ENCODE results near the gene LIPE. TPM values are rescaled to one million over a fixed set of nuclear protein-coding genes. Genes with fewer than 3 reads are reported as not detected.

Gene LIPE
- total RNA-seq, 1 experiment from 2014 or later: 10.2 TPM

DNA sequence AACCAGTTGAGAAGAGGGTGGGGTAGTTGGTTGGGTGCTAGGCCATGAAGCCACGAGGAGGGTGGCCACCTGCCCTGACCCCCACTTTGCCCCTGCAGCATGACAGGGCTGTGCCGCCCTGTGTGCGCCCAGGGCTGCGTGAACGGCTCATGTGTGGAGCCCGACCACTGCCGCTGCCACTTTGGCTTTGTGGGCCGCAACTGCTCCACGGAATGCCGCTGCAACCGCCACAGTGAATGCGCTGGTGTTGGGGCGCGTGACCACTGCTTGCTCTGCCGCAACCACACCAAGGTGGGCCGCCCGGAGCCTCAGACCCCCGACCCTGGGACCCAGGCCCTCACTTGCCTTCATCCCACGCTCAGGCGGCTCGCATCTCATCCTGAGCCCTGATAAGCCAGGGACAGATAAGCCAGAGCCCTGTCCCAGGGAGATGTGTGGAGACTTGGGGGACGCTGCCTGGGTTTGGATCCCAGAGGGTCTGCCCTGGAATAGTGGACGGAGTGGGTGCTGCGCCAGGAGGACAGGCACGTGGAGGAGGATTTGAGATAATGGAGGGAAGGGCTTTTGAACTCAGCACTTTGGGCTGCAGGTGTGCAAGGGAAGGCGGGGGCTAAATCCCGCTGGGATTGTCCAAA lies 57.6 kb downstream of the LIPE start:
- H3K9me3 Mint-ChIP-seq: peaks cover 5% of the 10 kb centered on the region; the same call in 1 of the 2 replicates
- POLR2A ChIA-PET: interaction anchor here (0.8 to 1.5 kb wide), 2 partner anchors 66 to 261 kb away, joined by 3 to 7 read pairs; no protein-coding TSS in a partner anchor
- peak; percentile 7 for ATAC-seq
- TF ChIP-seq TP53 (CRISPR knock-in tag; IDR thresholded peaks at IDR 0.05): peak; percentile 42; the same call in 1 of the 2 replicates
- TF ChIP-seq FOXP1 (CRISPR knock-in tag; IDR thresholded peaks at IDR 0.05; ENCODE audit: borderline replicate concordance): no peak
- TF ChIP-seq ZNF416 (CRISPR knock-in tag; IDR thresholded peaks at IDR 0.05): no peak
- no peak for TF ChIP-seq SOX15 (CRISPR knock-in tag; IDR thresholded peaks at IDR 0.05)
- TF ChIP-seq, protein P1, sequence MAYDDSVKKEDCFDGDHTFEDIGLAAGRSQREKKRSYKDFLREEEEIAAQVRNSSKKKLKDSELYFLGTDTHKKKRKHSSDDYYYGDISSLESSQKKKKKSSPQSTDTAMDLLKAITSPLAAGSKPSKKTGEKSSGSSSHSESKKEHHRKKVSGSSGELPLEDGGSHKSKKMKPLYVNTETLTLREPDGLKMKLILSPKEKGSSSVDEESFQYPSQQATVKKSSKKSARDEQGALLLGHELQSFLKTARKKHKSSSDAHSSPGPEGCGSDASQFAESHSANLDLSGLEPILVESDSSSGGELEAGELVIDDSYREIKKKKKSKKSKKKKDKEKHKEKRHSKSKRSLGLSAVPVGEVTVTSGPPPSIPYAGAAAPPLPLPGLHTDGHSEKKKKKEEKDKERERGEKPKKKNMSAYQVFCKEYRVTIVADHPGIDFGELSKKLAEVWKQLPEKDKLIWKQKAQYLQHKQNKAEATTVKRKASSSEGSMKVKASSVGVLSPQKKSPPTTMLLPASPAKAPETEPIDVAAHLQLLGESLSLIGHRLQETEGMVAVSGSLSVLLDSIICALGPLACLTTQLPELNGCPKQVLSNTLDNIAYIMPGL (CRISPR knock-in tag; IDR thresholded peaks at IDR 0.05): 0 out of 2 replicates have a peak, but pooled peaks have one; percentile 32
- TF ChIP-seq NR3C1 (CRISPR knock-in tag; conservative IDR thresholded peaks at IDR 0.05; ENCODE audit: low read depth): 0 out of 2 replicates have a peak, but pooled peaks have one; percentile 83
- TF ChIP-seq, protein P2, sequence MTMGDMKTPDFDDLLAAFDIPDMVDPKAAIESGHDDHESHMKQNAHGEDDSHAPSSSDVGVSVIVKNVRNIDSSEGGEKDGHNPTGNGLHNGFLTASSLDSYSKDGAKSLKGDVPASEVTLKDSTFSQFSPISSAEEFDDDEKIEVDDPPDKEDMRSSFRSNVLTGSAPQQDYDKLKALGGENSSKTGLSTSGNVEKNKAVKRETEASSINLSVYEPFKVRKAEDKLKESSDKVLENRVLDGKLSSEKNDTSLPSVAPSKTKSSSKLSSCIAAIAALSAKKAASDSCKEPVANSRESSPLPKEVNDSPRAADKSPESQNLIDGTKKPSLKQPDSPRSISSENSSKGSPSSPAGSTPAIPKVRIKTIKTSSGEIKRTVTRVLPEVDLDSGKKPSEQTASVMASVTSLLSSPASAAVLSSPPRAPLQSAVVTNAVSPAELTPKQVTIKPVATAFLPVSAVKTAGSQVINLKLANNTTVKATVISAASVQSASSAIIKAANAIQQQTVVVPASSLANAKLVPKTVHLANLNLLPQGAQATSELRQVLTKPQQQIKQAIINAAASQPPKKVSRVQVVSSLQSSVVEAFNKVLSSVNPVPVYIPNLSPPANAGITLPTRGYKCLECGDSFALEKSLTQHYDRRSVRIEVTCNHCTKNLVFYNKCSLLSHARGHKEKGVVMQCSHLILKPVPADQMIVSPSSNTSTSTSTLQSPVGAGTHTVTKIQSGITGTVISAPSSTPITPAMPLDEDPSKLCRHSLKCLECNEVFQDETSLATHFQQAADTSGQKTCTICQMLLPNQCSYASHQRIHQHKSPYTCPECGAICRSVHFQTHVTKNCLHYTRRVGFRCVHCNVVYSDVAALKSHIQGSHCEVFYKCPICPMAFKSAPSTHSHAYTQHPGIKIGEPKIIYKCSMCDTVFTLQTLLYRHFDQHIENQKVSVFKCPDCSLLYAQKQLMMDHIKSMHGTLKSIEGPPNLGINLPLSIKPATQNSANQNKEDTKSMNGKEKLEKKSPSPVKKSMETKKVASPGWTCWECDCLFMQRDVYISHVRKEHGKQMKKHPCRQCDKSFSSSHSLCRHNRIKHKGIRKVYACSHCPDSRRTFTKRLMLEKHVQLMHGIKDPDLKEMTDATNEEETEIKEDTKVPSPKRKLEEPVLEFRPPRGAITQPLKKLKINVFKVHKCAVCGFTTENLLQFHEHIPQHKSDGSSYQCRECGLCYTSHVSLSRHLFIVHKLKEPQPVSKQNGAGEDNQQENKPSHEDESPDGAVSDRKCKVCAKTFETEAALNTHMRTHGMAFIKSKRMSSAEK (CRISPR knock-in tag; IDR thresholded peaks at IDR 0.05; ENCODE audit: borderline replicate concordance): 0 out of 2 replicates have a peak, but pooled peaks have one; percentile 17
- no peak for TF ChIP-seq GABPB1 (CRISPR knock-in tag; IDR thresholded peaks at IDR 0.05)
- peak; percentile 80; the same call in 1 of the 2 replicates for TF ChIP-seq ZNF138 (CRISPR knock-in tag; conservative IDR thresholded peaks at IDR 0.05)
- TF ChIP-seq, protein P3, sequence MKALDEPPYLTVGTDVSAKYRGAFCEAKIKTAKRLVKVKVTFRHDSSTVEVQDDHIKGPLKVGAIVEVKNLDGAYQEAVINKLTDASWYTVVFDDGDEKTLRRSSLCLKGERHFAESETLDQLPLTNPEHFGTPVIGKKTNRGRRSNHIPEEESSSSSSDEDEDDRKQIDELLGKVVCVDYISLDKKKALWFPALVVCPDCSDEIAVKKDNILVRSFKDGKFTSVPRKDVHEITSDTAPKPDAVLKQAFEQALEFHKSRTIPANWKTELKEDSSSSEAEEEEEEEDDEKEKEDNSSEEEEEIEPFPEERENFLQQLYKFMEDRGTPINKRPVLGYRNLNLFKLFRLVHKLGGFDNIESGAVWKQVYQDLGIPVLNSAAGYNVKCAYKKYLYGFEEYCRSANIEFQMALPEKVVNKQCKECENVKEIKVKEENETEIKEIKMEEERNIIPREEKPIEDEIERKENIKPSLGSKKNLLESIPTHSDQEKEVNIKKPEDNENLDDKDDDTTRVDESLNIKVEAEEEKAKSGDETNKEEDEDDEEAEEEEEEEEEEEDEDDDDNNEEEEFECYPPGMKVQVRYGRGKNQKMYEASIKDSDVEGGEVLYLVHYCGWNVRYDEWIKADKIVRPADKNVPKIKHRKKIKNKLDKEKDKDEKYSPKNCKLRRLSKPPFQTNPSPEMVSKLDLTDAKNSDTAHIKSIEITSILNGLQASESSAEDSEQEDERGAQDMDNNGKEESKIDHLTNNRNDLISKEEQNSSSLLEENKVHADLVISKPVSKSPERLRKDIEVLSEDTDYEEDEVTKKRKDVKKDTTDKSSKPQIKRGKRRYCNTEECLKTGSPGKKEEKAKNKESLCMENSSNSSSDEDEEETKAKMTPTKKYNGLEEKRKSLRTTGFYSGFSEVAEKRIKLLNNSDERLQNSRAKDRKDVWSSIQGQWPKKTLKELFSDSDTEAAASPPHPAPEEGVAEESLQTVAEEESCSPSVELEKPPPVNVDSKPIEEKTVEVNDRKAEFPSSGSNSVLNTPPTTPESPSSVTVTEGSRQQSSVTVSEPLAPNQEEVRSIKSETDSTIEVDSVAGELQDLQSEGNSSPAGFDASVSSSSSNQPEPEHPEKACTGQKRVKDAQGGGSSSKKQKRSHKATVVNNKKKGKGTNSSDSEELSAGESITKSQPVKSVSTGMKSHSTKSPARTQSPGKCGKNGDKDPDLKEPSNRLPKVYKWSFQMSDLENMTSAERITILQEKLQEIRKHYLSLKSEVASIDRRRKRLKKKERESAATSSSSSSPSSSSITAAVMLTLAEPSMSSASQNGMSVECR (CRISPR knock-in tag; IDR thresholded peaks at IDR 0.05; ENCODE audit: borderline replicate concordance): no peak
- TF ChIP-seq RELA (CRISPR knock-in tag; IDR thresholded peaks at IDR 0.05; ENCODE audit: borderline replicate concordance): peak; percentile 34; the same call in 1 of the 2 replicates
- TF ChIP-seq, protein P4, sequence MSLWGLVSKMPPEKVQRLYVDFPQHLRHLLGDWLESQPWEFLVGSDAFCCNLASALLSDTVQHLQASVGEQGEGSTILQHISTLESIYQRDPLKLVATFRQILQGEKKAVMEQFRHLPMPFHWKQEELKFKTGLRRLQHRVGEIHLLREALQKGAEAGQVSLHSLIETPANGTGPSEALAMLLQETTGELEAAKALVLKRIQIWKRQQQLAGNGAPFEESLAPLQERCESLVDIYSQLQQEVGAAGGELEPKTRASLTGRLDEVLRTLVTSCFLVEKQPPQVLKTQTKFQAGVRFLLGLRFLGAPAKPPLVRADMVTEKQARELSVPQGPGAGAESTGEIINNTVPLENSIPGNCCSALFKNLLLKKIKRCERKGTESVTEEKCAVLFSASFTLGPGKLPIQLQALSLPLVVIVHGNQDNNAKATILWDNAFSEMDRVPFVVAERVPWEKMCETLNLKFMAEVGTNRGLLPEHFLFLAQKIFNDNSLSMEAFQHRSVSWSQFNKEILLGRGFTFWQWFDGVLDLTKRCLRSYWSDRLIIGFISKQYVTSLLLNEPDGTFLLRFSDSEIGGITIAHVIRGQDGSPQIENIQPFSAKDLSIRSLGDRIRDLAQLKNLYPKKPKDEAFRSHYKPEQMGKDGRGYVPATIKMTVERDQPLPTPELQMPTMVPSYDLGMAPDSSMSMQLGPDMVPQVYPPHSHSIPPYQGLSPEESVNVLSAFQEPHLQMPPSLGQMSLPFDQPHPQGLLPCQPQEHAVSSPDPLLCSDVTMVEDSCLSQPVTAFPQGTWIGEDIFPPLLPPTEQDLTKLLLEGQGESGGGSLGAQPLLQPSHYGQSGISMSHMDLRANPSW (CRISPR knock-in tag; conservative IDR thresholded peaks at IDR 0.05; ENCODE audit: low read depth): 0 out of 2 replicates have a peak, but pooled peaks have one; percentile 81
- no peak for TF ChIP-seq ZNF671 (CRISPR knock-in tag; IDR thresholded peaks at IDR 0.05)
- no peak for TF ChIP-seq MYBL2 (CRISPR knock-in tag; IDR thresholded peaks at IDR 0.05)
- TF ChIP-seq, protein P5, sequence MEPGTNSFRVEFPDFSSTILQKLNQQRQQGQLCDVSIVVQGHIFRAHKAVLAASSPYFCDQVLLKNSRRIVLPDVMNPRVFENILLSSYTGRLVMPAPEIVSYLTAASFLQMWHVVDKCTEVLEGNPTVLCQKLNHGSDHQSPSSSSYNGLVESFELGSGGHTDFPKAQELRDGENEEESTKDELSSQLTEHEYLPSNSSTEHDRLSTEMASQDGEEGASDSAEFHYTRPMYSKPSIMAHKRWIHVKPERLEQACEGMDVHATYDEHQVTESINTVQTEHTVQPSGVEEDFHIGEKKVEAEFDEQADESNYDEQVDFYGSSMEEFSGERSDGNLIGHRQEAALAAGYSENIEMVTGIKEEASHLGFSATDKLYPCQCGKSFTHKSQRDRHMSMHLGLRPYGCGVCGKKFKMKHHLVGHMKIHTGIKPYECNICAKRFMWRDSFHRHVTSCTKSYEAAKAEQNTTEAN (CRISPR knock-in tag; IDR thresholded peaks at IDR 0.05): no peak
- TF ChIP-seq, protein P6, sequence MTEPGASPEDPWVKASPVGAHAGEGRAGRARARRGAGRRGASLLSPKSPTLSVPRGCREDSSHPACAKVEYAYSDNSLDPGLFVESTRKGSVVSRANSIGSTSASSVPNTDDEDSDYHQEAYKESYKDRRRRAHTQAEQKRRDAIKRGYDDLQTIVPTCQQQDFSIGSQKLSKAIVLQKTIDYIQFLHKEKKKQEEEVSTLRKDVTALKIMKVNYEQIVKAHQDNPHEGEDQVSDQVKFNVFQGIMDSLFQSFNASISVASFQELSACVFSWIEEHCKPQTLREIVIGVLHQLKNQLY (CRISPR knock-in tag; IDR thresholded peaks at IDR 0.05): no peak
- no peak for TF ChIP-seq NR2C2 (CRISPR knock-in tag; IDR thresholded peaks at IDR 0.05)
- TF ChIP-seq, protein P7, sequence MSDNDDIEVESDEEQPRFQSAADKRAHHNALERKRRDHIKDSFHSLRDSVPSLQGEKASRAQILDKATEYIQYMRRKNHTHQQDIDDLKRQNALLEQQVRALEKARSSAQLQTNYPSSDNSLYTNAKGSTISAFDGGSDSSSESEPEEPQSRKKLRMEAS (CRISPR knock-in tag; IDR thresholded peaks at IDR 0.05): peak; percentile 59
- no peak for TF ChIP-seq JAZF1 (CRISPR knock-in tag; IDR thresholded peaks at IDR 0.05)
- no peak for TF ChIP-seq ZNF121 (CRISPR knock-in tag; IDR thresholded peaks at IDR 0.05)
- TF ChIP-seq, protein P8, sequence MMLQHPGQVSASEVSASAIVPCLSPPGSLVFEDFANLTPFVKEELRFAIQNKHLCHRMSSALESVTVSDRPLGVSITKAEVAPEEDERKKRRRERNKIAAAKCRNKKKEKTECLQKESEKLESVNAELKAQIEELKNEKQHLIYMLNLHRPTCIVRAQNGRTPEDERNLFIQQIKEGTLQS (CRISPR knock-in tag; conservative IDR thresholded peaks at IDR 0.05): no peak

More for the DNA sequence above, 57.6 kb downstream of the LIPE start:
- CTCF ChIA-PET: interaction anchor here (0.7 to 2.2 kb wide), 12 partner anchors 9 to 71 kb away, joined by 3 to 23 read pairs (median 9); no protein-coding TSS in a partner anchor
- H3K27me3 Mint-ChIP-seq (ENCODE audit: low read depth): no peaks in the 10 kb centered on the region
- H3K36me3 Mint-ChIP-seq: peaks cover 23% of the 10 kb centered on the region
- H3K4me1 Mint-ChIP-seq: peaks cover 57% of the 10 kb centered on the region
- H3K27ac Mint-ChIP-seq: no peak overlapping the region
- no peak for DNase-seq (ENCODE audit: low spot score)
- H3K4me3 Mint-ChIP-seq: no peak overlapping the region; the same call in 1 of the 2 replicates
